ENCODE measurements around the gene SLC25A47. TPM values are rescaled to one million over a fixed set of nuclear protein-coding genes. Genes with fewer than 3 reads are reported as not detected.

Gene SLC25A47
- total and polyA plus RNA-seq, 8 donors, result not detected

DNA sequence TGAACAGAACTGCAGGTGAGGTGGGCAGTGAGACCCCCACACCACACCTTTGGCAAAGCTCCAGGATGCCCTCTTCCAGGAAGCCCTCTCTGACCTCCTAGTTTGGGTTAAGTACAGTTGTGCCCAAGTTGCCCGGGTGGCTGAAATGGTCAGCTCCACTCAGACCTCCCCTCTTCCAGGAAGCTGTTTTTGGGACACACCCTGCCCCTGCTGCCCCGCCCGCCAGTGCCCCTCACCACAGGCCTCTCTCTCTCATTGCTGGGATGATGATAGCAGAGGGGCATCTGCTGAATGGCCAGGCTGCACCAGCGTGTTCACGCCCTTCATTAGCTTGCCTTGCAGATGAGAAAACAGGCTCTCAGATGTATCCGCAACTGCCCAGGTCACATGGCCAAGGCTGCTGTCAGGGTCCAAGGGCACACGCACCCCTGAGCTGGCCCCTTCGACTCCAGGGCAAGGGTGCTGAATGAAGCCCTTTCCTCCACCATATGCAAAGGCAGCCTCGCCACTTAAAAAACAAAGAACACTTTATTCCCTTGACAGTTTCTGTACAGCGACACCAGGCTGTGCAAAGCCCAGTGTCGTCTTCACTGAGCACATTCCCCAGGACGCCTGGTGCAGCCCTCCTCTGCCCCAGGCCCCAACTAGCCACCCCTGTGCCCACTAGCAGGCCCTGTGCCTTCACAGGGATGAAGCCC is 32.4 kb upstream of the SLC25A47 start:
- peak in 2 of 4 donors; percentile 30 to 61 for DNase-seq
- H3K9me3 ChIP-seq, result no peaks in the 10 kb centered on the region
- intact Hi-C loops (cut with DNase I), result no loop called here
- TF ChIP-seq, protein P1, sequence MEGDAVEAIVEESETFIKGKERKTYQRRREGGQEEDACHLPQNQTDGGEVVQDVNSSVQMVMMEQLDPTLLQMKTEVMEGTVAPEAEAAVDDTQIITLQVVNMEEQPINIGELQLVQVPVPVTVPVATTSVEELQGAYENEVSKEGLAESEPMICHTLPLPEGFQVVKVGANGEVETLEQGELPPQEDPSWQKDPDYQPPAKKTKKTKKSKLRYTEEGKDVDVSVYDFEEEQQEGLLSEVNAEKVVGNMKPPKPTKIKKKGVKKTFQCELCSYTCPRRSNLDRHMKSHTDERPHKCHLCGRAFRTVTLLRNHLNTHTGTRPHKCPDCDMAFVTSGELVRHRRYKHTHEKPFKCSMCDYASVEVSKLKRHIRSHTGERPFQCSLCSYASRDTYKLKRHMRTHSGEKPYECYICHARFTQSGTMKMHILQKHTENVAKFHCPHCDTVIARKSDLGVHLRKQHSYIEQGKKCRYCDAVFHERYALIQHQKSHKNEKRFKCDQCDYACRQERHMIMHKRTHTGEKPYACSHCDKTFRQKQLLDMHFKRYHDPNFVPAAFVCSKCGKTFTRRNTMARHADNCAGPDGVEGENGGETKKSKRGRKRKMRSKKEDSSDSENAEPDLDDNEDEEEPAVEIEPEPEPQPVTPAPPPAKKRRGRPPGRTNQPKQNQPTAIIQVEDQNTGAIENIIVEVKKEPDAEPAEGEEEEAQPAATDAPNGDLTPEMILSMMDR (IDR thresholded peaks at IDR 0.05), result no peak
- no peak for ATAC-seq
- H3K27me3 ChIP-seq, result no peaks in the 10 kb centered on the region
- no peak overlapping the region for H3K27ac ChIP-seq
- peaks cover 2 to 4% of the 10 kb centered on the region in 2 donors for H3K4me1 ChIP-seq
- H3K36me3 ChIP-seq, result peaks cover 0 to 27% of the 10 kb centered on the region in 2 donors
- H3K4me3 ChIP-seq, result no peak overlapping the region

DNA sequence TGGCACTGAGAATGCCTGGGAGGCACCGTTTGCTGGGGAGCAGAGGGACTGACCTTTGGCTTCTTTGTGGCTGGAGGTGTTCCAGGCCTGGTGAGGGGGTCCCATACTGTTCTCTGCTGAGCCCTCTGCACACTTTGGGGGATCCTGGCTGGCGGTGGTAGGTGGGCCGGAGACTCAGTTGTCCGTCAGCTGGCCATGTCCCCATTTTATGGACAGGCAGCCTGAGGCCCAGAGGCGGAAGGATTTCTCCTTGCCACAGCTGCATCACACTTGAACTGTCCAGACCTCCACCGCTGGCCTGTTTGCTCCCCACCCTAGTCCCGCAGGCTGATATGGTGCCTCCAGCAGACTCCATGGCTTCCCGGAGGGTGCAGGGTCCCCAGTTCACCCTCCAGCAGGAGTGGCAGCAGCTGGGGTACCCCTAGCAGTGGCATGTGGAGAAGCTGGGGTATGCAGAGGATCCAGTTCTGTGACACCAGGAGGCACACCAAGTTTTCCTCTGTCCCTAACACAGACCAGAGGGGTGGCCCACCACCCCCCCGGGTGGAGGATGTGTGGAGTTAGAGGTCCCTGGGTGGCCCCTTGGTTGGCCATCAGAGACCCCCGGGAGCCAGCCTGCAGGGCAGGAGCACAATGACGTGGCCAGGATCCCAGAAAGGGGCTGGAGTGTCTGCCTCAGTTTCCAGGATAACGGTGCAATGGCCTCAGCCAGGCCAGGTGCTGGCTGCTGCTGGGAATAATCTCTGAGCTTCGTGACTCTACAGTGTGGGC is 31.6 kb upstream of the SLC25A47 start:
- ATAC-seq (no peak), DNase-seq (peak in 2 of 4 donors; percentile 22 to 48)
- Histone ChIP-seq H3K27ac (no peak overlapping the region), H3K4me3 (no peak overlapping the region), H3K36me3 (peaks cover 0 to 27% of the 10 kb centered on the region in 2 donors), H3K9me3 (no peaks in the 10 kb centered on the region), H3K27me3 (no peaks in the 10 kb centered on the region), H3K4me1 (peaks cover 0 to 8% of the 10 kb centered on the region in 2 donors)
- TF ChIP-seq, protein P1 (IDR thresholded peaks at IDR 0.05), result no peak
- intact Hi-C loops (cut with DNase I), result no loop called here

DNA sequence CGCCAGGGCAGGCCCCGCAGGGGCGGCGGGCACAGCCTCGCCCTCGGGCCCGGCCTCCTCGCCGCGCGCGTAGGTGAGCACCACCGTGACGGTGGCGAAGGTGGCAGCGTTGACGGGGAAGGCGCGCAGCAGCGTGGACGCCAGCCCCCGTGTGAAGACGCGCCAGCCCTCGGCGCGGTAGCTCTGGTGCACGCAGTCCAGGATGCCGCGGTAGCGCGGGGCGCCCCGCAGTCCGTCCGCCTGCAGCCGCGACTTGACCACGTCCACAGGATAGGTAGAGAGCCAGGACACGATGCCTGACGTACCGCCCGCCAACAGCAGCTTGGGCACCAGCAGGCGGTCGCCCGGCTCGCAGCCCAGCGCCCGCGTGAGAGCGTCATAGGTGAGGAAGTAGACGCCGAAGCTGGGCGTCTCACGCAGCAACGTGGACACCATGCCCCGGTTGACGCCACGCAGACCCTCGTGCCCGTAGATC is 30.8 kb upstream of the SLC25A47 start:
- no peak overlapping the region for H3K4me3 ChIP-seq
- H3K9me3 ChIP-seq, result no peaks in the 10 kb centered on the region
- intact Hi-C loops (cut with DNase I), result no loop called here
- H3K27me3 ChIP-seq, result no peaks in the 10 kb centered on the region
- peak in 2 of 4 donors; percentile 29 to 78 for DNase-seq
- no peak for ATAC-seq
- peaks cover 0 to 27% of the 10 kb centered on the region in 2 donors for H3K36me3 ChIP-seq
- H3K4me1 ChIP-seq, result peaks cover 7 to 16% of the 10 kb centered on the region in 2 donors
- TF ChIP-seq, protein P1 (IDR thresholded peaks at IDR 0.05), result no peak
- no peak overlapping the region for H3K27ac ChIP-seq

DNA sequence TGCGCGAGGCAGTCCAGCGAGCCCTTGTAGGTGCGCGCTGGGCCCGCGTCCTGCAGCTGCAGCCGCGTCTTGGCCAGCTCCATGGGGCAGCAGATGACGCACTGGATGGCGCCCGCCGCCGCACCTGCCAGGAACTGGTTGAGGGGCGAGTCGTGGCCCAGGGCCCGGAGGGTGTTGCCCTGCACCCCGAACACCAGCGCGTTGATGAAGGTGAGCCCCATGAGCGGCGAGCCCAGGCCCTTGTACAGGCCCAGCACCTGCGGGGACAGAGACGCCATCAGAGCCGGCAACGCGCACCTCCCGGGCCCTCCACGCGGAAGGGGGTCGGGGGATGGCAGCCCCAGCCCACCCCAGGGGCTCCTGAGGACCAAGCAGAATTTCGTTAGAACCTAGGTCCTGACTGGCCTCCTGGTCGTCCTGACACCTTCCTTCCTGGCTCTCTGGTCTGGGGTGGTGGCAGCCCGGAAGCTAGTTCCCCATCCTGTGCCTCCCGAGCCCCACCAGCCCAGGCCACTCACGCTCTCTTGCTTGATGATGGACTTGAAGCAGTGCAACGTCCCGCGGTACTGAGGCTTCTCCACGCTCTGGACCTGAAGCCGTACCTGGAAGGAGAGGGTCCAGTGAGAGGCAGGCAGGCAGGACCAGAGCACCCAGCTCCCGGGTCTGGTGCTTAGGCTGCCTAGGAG is 30.2 kb upstream of the SLC25A47 start:
- DNase-seq (peak in 2 of 4 donors; percentile 29 to 43), ATAC-seq (no peak)
- TF ChIP-seq, protein P1 (IDR thresholded peaks at IDR 0.05), result no peak

More for the DNA sequence above, 30.2 kb upstream of the SLC25A47 start:
- Histone ChIP-seq H3K4me1 (peaks cover 13 to 22% of the 10 kb centered on the region in 2 donors), H3K4me3 (no peak overlapping the region), H3K9me3 (no peaks in the 10 kb centered on the region), H3K36me3 (peaks cover 0 to 27% of the 10 kb centered on the region in 2 donors), H3K27ac (no peak overlapping the region), H3K27me3 (no peaks in the 10 kb centered on the region)
- intact Hi-C loops (cut with DNase I), result no loop called here

Measured in left lung (tissue), 10 donors.